Measurements from ENCODE around the gene FAM131A.

DNA sequence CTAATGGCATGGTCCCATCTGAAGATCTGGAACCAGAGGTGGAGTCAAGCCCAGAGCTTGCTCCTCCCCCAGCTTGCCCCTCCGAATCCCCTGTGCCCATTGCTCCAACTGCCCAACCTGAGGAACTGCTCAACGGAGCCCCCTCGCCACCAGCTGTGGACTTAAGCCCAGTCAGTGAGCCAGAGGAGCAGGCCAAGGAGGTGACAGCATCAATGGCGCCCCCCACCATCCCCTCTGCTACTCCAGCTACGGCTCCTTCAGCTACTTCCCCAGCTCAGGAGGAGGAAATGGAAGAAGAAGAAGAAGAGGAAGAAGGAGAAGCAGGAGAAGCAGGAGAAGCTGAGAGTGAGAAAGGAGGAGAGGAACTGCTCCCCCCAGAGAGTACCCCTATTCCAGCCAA, 15.7 kb upstream of the FAM131A start:
- TF ChIP-seq, protein P1, sequence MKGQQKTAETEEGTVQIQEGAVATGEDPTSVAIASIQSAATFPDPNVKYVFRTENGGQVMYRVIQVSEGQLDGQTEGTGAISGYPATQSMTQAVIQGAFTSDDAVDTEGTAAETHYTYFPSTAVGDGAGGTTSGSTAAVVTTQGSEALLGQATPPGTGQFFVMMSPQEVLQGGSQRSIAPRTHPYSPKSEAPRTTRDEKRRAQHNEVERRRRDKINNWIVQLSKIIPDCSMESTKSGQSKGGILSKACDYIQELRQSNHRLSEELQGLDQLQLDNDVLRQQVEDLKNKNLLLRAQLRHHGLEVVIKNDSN (IDR thresholded peaks at IDR 0.05; ENCODE audit: borderline replicate concordance, extremely low read length, insufficient read depth, low read depth, low read length): no peak
- no peak for TF ChIP-seq SPI1 (IDR thresholded peaks at IDR 0.05; ENCODE audit: borderline replicate concordance, insufficient read depth, low read depth, low read length)
- TF ChIP-seq, protein P2, sequence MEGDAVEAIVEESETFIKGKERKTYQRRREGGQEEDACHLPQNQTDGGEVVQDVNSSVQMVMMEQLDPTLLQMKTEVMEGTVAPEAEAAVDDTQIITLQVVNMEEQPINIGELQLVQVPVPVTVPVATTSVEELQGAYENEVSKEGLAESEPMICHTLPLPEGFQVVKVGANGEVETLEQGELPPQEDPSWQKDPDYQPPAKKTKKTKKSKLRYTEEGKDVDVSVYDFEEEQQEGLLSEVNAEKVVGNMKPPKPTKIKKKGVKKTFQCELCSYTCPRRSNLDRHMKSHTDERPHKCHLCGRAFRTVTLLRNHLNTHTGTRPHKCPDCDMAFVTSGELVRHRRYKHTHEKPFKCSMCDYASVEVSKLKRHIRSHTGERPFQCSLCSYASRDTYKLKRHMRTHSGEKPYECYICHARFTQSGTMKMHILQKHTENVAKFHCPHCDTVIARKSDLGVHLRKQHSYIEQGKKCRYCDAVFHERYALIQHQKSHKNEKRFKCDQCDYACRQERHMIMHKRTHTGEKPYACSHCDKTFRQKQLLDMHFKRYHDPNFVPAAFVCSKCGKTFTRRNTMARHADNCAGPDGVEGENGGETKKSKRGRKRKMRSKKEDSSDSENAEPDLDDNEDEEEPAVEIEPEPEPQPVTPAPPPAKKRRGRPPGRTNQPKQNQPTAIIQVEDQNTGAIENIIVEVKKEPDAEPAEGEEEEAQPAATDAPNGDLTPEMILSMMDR (IDR thresholded peaks at IDR 0.05 in 2 of 3, conservative IDR thresholded peaks at IDR 0.05 in 1 of 3; ENCODE audit: control insufficient read depth in 2 of 3, extremely low read depth in 1 of 3, insufficient read depth in 1 of 3, low read depth in 3 of 3, low read length in 3 of 3): no peak
- no peak for TF ChIP-seq SMC3 (IDR thresholded peaks at IDR 0.05; ENCODE audit: borderline replicate concordance, low read length)
- TF ChIP-seq RAD21 (IDR thresholded peaks at IDR 0.05; ENCODE audit: insufficient read depth, low read depth, low read length): no peak
- no peak for TF ChIP-seq BHLHE40 (IDR thresholded peaks at IDR 0.05; ENCODE audit: borderline replicate concordance in 1 of 2, low read depth in 2 of 2, low read length in 1 of 2)
- TF ChIP-seq, protein P3, sequence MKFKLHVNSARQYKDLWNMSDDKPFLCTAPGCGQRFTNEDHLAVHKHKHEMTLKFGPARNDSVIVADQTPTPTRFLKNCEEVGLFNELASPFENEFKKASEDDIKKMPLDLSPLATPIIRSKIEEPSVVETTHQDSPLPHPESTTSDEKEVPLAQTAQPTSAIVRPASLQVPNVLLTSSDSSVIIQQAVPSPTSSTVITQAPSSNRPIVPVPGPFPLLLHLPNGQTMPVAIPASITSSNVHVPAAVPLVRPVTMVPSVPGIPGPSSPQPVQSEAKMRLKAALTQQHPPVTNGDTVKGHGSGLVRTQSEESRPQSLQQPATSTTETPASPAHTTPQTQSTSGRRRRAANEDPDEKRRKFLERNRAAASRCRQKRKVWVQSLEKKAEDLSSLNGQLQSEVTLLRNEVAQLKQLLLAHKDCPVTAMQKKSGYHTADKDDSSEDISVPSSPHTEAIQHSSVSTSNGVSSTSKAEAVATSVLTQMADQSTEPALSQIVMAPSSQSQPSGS (IDR thresholded peaks at IDR 0.05; ENCODE audit: low read length): no peak
- TF ChIP-seq, protein P4, sequence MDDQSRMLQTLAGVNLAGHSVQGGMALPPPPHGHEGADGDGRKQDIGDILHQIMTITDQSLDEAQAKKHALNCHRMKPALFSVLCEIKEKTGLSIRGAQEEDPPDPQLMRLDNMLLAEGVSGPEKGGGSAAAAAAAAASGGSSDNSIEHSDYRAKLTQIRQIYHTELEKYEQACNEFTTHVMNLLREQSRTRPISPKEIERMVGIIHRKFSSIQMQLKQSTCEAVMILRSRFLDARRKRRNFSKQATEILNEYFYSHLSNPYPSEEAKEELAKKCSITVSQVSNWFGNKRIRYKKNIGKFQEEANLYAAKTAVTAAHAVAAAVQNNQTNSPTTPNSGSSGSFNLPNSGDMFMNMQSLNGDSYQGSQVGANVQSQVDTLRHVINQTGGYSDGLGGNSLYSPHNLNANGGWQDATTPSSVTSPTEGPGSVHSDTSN (IDR thresholded peaks at IDR 0.05; ENCODE audit: insufficient replicate concordance, low read depth, low read length): no peak
- no peak for TF ChIP-seq SUPT20H (IDR thresholded peaks at IDR 0.05; ENCODE audit: borderline replicate concordance, control insufficient read depth, low read depth, low read length)
- no peak for TF ChIP-seq DPF2 (IDR thresholded peaks at IDR 0.05)
